ENCODE results near the gene GNAZ.

GNAZ gene

GRCh38 chr22:23079240-23079768 lies 9.0 kb downstream of the GNAZ start:
- no peak for DNase-seq

- DNase-seq = no peak
These were observed 9.6 kb downstream of the GNAZ start for GRCh38 chr22:23079814-23080521.

GRCh38 chr22:23080613-23081290 lies 10.4 kb downstream of the GNAZ start:
- no peak for DNase-seq

GRCh38 chr22:23082534-23083314 lies 12.4 kb downstream of the GNAZ start:
- DNase-seq = no peak

- no peak for DNase-seq
These were observed 13.1 kb downstream of the GNAZ start for GRCh38 chr22:23083315-23084021.

GRCh38 chr22:23084453-23085350 lies 14.4 kb downstream of the GNAZ start:
- no peak for DNase-seq

GRCh38 chr22:23085351-23085671 lies 15.0 kb downstream of the GNAZ start:
- no peak for DNase-seq

GRCh38 chr22:23085785-23086184 lies 15.5 kb downstream of the GNAZ start:
- DNase-seq = no peak

- no peak for DNase-seq
These were observed 15.9 kb downstream of the GNAZ start for GRCh38 chr22:23086263-23086662.

GRCh38 chr22:23086787-23087186 lies 16.5 kb downstream of the GNAZ start:
- no peak for DNase-seq

- no peak for DNase-seq
These were observed 17.9 kb downstream of the GNAZ start for GRCh38 chr22:23088199-23088604.

GRCh38 chr22:23089010-23089409 lies 18.7 kb downstream of the GNAZ start:
- DNase-seq = no peak

- no peak for DNase-seq
These were observed 19.5 kb downstream of the GNAZ start for GRCh38 chr22:23089633-23090456.

- no peak for DNase-seq
These were observed 20.1 kb downstream of the GNAZ start for GRCh38 chr22:23090457-23090835.

GRCh38 chr22:23091760-23092159 lies 21.4 kb downstream of the GNAZ start:
- no peak for DNase-seq

- DNase-seq = no peak
These were observed 22.1 kb downstream of the GNAZ start for GRCh38 chr22:23092217-23092955.

GRCh38 chr22:23093051-23093788 lies 22.9 kb downstream of the GNAZ start:
- DNase-seq = peak; percentile 16

- no peak for DNase-seq
These were observed 23.9 kb downstream of the GNAZ start for GRCh38 chr22:23094260-23094659.
